GM12878 (cell line): Measurements from ENCODE around the gene MCFD2.

Experiments used
- CHD1 ChIP-seq: IDR thresholded peaks from 2 replicates; pipeline ENCODE4 v1.6.1; 2012; ENCODE audit warnings: low read depth, low read length, improper control_type of control experiment
- CTCF ChIP-seq, 3 experiments: IDR thresholded peaks in 2 of 3; conservative IDR thresholded peaks in 1 of 3; 2 replicates each; pipeline ENCODE4 v1.5.1; 2011; ENCODE audit warnings: low read depth in 3 of 3, low read length in 3 of 3, mild to moderate bottlenecking in 3 of 3, control low read depth in 2 of 3, moderate library complexity in 2 of 3, inconsistent platforms in 1 of 3, mixed read lengths in 1 of 3; ENCODE audit not compliant: control insufficient read depth in 2 of 3, insufficient read depth in 1 of 3; ENCODE audit errors: extremely low read depth in 1 of 3
- HDAC2 ChIP-seq: fragments of 200-600 bp; sonication (generic); IDR thresholded peaks from 2 replicates; pipeline ENCODE4 v1.6.1; 2017
- STAT1 ChIP-seq: fragments of 450-650 bp; conservative IDR thresholded peaks from 2 replicates; pipeline ENCODE4 v1.6.1; 2014; ENCODE audit warnings: antibody characterized with exemption, mild to moderate bottlenecking
- YY1 ChIP-seq: IDR thresholded peaks from 2 replicates; pipeline ENCODE4 v1.6.1; 2011; ENCODE audit warnings: low read depth, mild to moderate bottlenecking, low read length
- ZBTB40 ChIP-seq: fragments of 450-650 bp; IDR thresholded peaks from 2 replicates; pipeline ENCODE4 v1.6.1; 2016; ENCODE audit warnings: mild to moderate bottlenecking, moderate library complexity, borderline replicate concordance

GRCh38 chr2:46958431-46959017 is 42.9 kb upstream of the MCFD2 start:
- TF ChIP-seq CTCF (IDR thresholded peaks at IDR 0.05 in 2 of 3, conservative IDR thresholded peaks at IDR 0.05 in 1 of 3; ENCODE audit: control insufficient read depth in 2 of 3, extremely low read depth in 1 of 3, insufficient read depth in 1 of 3, low read depth in 3 of 3, low read length in 3 of 3) (no peak), STAT1 (no peak), ZBTB40 (no peak), CHD1 (no peak), YY1 (no peak), HDAC2 (no peak)
